ENCODE results near the gene DENND1C.

DNA sequence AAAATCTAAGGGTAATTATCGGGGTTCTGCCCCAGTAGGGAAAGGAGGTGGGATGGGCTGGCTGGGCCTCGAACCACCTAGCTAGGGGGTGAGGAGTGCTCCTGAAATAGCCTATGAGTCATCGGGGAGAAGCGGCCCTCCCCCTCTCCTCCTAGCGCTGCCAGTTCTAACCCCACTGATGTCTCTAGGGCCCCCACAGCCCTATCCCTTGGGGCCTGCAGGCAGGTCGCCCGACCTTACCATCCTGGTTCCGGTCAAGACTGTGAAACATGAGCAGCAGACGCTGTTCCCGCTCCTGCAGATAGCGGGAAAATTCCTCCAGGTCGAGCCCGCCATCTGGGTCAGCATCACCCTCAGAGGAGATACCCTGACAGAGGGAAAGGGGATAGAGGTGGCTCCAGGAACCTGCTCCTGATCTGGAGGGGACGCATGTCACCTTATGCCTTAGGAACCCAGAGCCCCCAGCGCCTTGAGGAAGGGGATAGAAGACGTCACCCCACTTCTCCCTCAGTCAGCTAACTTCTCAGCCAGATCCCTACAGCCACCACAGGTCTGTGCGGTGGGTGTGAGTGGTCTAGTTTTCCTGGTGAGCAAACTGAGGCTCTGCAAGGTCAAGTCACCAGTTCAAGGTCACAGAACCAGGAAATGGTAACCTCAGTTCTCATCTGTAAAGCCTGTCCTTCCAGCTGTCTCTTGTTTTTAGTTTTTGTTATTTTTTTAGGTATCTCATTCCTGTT, 23.5 kb downstream of the DENND1C start:
- TF ChIP-seq, protein P1, sequence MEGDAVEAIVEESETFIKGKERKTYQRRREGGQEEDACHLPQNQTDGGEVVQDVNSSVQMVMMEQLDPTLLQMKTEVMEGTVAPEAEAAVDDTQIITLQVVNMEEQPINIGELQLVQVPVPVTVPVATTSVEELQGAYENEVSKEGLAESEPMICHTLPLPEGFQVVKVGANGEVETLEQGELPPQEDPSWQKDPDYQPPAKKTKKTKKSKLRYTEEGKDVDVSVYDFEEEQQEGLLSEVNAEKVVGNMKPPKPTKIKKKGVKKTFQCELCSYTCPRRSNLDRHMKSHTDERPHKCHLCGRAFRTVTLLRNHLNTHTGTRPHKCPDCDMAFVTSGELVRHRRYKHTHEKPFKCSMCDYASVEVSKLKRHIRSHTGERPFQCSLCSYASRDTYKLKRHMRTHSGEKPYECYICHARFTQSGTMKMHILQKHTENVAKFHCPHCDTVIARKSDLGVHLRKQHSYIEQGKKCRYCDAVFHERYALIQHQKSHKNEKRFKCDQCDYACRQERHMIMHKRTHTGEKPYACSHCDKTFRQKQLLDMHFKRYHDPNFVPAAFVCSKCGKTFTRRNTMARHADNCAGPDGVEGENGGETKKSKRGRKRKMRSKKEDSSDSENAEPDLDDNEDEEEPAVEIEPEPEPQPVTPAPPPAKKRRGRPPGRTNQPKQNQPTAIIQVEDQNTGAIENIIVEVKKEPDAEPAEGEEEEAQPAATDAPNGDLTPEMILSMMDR (conservative IDR thresholded peaks at IDR 0.05; ENCODE audit: low read length): no peak
- no peak for TF ChIP-seq EZH2phosphoT487 (IDR thresholded peaks at IDR 0.05; ENCODE audit: borderline replicate concordance, low read depth, low read length)

Measured in OCI-LY7 (cell line).